AG09309 (cell line): ENCODE results near the gene OVOL2.
A peak's percentile ranks its signal among the peaks of the same experiment; 100 is the strongest.
"Not testable (repeated sequence)": the region's sequence is repeated elsewhere in the genome, so short reads cannot be mapped to it uniquely, and the experiment has no call there.

Experiments
- DNase-seq: peaks from one replicate; pipeline ENCODE4 v3.0.0-alpha.2; 2010; ENCODE audit warnings: low read depth
- H3K4me3 ChIP-seq: 2 replicates; pipeline ENCODE4 v1.5.1; 2011; ENCODE audit warnings: mild to moderate bottlenecking, low read depth, low read length, moderate library complexity; ENCODE audit not compliant: control insufficient read depth
- CTCF ChIP-seq: IDR thresholded peaks from 2 replicates; pipeline ENCODE4 v1.5.1; 2011; ENCODE audit warnings: mild to moderate bottlenecking, low read depth, low read length, inconsistent platforms; ENCODE audit not compliant: insufficient read depth, control insufficient read depth; ENCODE audit errors: missing control alignments

Gene OVOL2

GRCh38 chr20:18031888-18032509 lies 25.7 kb downstream of the OVOL2 start:
- no peak for TF ChIP-seq CTCF
- no peak overlapping the region for H3K4me3 ChIP-seq
- DNase-seq = no peak

GRCh38 chr20:18031050-18031449 lies 26.7 kb downstream of the OVOL2 start:
- no peak for DNase-seq
- no peak for TF ChIP-seq CTCF
- H3K4me3 ChIP-seq = no peak overlapping the region

GRCh38 chr20:18030020-18030419 lies 27.7 kb downstream of the OVOL2 start:
- DNase-seq = no peak
- H3K4me3 ChIP-seq = no peak overlapping the region
- no peak for TF ChIP-seq CTCF

- DNase-seq, H3K4me3 ChIP-seq: not testable (repeated sequence)
These were observed 30.7 kb downstream of the OVOL2 start for GRCh38 chr20:18027011-18027410.

GRCh38 chr20:18024606-18025127 lies 33.0 kb downstream of the OVOL2 start:
- no peak for TF ChIP-seq CTCF
- DNase-seq = no peak
- no peak overlapping the region for H3K4me3 ChIP-seq

- DNase-seq = no peak
- TF ChIP-seq CTCF = no peak
- no peak overlapping the region for H3K4me3 ChIP-seq
These were observed 36.8 kb downstream of the OVOL2 start for GRCh38 chr20:18020931-18021330.

- no peak for DNase-seq
- TF ChIP-seq CTCF = peak; percentile 39
- no peak overlapping the region for H3K4me3 ChIP-seq
These were observed 38.6 kb downstream of the OVOL2 start for GRCh38 chr20:18019068-18019467.
